T-helper 2 cell treated with Interferon-gamma antibody and Interleukin-4, amounts not matched to agents 5 μg/mL and 100 μg/mL, for 36 hours (primary cell): ENCODE measurements around the gene MYBPC2.
A peak's percentile ranks its signal among the peaks of the same experiment; 100 is the strongest.

Experiments used
- DNase-seq: peaks from one replicate; pipeline ENCODE4 v3.0.0; 2021; ENCODE audit warnings: low spot score
- H3K27ac Mint-ChIP-seq: one replicate; pipeline ENCODE4 v1.8.0; 2021; ENCODE audit warnings: mild to moderate bottlenecking, mixed read lengths
- H3K27me3 Mint-ChIP-seq: one replicate; pipeline ENCODE4 v1.8.0; 2021; ENCODE audit warnings: low read depth, mixed read lengths
- H3K36me3 Mint-ChIP-seq: one replicate; pipeline ENCODE4 v1.8.0; 2021; ENCODE audit warnings: low read depth, mixed read lengths
- H3K4me1 Mint-ChIP-seq: one replicate; pipeline ENCODE4 v1.8.0; 2021; ENCODE audit warnings: low read depth, mixed read lengths
- H3K4me3 Mint-ChIP-seq: one replicate; pipeline ENCODE4 v1.8.0; 2022; ENCODE audit warnings: mild to moderate bottlenecking, moderate library complexity, mixed read lengths
- H3K9me3 Mint-ChIP-seq: one replicate; pipeline ENCODE4 v1.8.0; 2021; ENCODE audit warnings: mixed read lengths

The MYBPC2 gene

DNA sequence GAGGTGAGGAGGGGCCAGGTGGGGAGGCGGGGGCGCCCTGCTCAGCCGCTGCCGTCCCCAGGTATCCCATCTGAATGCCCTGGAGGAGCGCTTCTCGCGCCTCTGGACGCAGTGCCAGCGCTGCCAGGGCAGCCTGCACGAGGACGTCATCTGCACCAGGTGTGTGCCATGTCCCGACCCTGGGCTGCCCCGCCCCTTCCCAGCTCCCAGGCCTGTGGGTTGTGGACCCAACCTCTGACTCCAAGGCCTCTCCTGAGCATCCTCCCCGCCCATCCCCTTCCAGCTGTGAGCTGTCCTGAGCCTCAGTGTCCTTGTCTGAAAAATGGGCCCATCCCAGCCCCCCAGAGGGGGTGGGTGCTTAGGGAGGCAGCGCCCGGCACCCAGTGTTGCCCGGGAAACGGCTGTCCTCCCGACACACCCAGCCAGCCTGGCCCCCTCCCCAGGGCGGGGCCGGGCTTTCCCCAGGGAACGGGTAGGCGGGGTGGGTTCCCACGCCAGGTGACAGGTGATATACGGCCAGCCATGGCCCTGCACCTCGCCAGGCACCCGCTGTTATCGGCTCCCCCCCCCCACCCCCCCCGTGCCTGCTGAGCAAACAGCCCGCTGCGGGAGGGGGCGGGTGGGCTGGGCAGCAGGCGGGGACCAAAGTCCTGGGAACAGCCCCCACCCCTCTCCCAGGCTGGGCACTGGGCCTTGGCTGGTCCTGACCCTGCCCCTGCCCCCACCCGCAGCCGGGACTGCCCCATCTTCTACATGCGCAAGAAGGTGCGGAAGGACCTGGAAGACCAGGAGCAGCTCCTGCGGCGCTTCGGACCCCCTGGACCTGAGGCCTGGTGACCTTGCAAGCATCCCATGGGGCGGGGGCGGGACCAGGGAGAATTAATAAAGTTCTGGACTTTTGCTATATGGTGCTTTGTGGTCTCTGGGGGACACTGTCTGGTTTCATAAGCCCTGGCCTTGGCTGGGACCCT, 15.3 kb upstream of the MYBPC2 start:
- Mint-ChIP-seq H3K4me3 (no peak overlapping the region), H3K27ac (no peak overlapping the region), H3K36me3 (peaks cover 17% of the 10 kb centered on the region), H3K27me3 (peaks cover 12% of the 10 kb centered on the region), H3K4me1 (peaks cover 4% of the 10 kb centered on the region), H3K9me3 (no peaks in the 10 kb centered on the region)
- DNase-seq: no peak

GRCh38 chr19:50418176-50419021, 14.3 kb upstream of the MYBPC2 start, which contains the start of gene SPIB:
Gene SPIB, plus strand, starts transcription at chr19:50418938. Its CDS starts 25 bp downstream, at chr19:50418963.
- peaks cover 13% of the 10 kb centered on the region for H3K36me3 Mint-ChIP-seq
- no peaks in the 10 kb centered on the region for H3K9me3 Mint-ChIP-seq
- peak within 1 kb of the TSS; percentile 22 for H3K27ac Mint-ChIP-seq
- peaks cover 4% of the 10 kb centered on the region for H3K4me1 Mint-ChIP-seq
- H3K27me3 Mint-ChIP-seq: peaks cover 12% of the 10 kb centered on the region
- no peak for DNase-seq
- no peak within 1 kb of the TSS for H3K4me3 Mint-ChIP-seq

GRCh38 chr19:50419022-50419579, 13.6 kb upstream of the MYBPC2 start:
- Mint-ChIP-seq H3K27ac (peak overlapping the region; percentile 22), H3K36me3 (peaks cover 9% of the 10 kb centered on the region), H3K4me3 (no peak overlapping the region), H3K4me1 (peaks cover 4% of the 10 kb centered on the region), H3K9me3 (no peaks in the 10 kb centered on the region), H3K27me3 (peaks cover 12% of the 10 kb centered on the region)
- DNase-seq: no peak

- Mint-ChIP-seq H3K9me3 (no peaks in the 10 kb centered on the region), H3K4me3 (no peak overlapping the region), H3K36me3 (peaks cover 5% of the 10 kb centered on the region), H3K27me3 (peaks cover 12% of the 10 kb centered on the region), H3K27ac (no peak overlapping the region), H3K4me1 (peaks cover 4% of the 10 kb centered on the region)
- DNase-seq: no peak
Observed at GRCh38 chr19:50419580-50420035, 13.1 kb upstream of the MYBPC2 start.

- H3K9me3 Mint-ChIP-seq: no peaks in the 10 kb centered on the region
- peaks cover 12% of the 10 kb centered on the region for H3K27me3 Mint-ChIP-seq
- H3K36me3 Mint-ChIP-seq: peaks cover 3% of the 10 kb centered on the region
- H3K27ac Mint-ChIP-seq: no peak overlapping the region
- H3K4me3 Mint-ChIP-seq: no peak overlapping the region
- DNase-seq: no peak
- peaks cover 4% of the 10 kb centered on the region for H3K4me1 Mint-ChIP-seq
Observed at GRCh38 chr19:50420127-50420526, 12.6 kb upstream of the MYBPC2 start.

DNA sequence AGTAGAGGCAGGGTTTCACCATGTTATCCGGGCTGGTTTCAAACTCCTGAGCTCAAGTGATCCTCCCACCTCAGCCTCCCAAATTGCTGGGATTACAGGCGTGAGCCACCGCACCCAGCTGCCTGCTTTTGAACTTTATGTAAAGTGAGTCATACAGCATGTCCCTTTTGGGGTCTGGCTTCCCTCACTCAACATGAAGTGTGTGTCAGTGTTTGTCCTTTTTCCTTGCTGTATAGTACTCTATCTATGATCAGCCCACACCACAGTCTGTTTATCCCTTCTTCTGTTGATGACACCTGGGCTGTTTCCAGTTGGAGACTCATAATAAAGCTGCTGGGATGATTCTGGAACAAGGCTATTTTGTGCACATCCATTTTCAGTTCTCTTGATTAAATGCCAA, 11.9 kb upstream of the MYBPC2 start:
- no peak for DNase-seq
- peaks cover 3% of the 10 kb centered on the region for H3K36me3 Mint-ChIP-seq
- peaks cover 4% of the 10 kb centered on the region for H3K4me1 Mint-ChIP-seq
- peaks cover 12% of the 10 kb centered on the region for H3K27me3 Mint-ChIP-seq
- no peak overlapping the region for H3K27ac Mint-ChIP-seq
- no peaks in the 10 kb centered on the region for H3K9me3 Mint-ChIP-seq
- no peak overlapping the region for H3K4me3 Mint-ChIP-seq

DNA sequence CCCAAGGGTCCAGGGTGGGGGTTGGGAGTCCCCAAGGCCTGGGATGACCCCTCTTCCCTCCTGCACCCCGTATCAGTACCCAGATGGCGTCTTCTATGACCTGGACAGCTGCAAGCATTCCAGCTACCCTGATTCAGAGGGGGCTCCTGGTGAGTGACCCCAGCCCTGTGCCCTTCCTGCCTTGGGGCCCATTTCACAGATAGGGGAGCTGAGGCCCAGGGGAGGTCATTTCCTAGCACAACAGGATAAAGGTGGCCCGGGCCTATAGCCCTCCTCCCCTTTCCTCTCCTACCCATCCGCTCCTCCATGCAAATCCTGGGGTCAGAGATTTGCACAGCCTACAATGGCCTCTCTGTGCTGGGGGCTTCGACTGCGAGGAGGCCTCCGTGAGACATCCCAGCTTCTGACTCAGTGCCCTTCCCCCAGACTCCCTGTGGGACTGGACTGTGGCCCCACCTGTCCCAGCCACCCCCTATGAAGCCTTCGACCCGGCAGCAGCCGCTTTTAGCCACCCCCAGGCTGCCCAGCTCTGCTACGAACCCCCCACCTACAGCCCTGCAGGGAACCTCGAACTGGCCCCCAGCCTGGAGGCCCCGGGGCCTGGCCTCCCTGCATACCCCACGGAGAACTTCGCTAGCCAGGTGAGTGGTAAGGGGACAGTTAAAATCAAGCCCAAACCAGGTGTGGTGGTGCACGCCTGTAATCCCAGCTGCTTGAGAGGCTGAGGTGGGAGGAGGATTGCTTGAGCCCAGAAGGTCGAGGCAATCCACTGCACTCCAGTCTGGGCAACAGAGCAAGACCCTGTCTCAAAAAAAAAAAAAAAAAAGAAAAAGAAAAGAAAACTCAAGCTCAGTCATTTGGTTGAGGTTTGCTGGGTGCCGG, 10.1 kb upstream of the MYBPC2 start:
- Mint-ChIP-seq H3K27me3 (peaks cover 12% of the 10 kb centered on the region), H3K36me3 (peaks cover 3% of the 10 kb centered on the region), H3K27ac (no peak overlapping the region), H3K4me1 (peaks cover 4% of the 10 kb centered on the region), H3K4me3 (no peak overlapping the region), H3K9me3 (no peaks in the 10 kb centered on the region)
- DNase-seq: no peak

DNA sequence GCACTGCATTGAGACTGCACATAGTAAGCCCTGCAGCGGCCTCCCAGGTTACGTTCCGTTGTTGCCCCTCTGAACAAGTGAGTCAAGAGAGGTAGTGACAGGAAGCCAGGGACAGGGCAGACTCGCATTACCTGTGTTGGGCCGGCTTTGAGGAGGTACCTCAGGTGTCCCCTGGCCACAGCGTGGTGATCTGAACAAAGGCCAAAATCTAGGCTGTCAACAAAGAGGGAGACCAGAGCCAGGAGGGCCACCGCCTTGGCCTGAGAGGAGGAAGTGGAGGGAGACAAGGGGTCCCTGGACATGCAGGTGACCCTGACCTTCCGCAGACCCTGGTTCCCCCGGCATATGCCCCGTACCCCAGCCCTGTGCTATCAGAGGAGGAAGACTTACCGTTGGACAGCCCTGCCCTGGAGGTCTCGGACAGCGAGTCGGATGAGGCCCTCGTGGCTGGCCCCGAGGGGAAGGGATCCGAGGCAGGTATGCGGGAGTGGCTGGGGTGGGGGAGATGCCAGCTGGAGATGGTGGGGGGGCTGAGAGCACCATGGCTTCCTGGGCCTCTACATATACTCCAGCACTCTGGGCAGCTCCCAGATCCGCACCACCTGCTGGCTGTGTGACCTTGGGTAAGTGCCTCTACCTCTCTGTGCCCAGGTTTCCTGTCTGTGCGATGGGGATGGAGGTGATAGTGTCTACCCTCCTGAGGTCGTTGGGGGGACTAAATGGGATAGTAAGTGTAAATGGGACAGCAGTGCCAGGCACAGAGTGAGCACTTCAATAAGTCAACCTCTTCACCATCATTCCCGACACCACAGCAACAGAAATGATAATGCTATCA, 9.2 kb upstream of the MYBPC2 start:
- Mint-ChIP-seq H3K9me3 (no peaks in the 10 kb centered on the region), H3K27ac (no peak overlapping the region)

DNA sequence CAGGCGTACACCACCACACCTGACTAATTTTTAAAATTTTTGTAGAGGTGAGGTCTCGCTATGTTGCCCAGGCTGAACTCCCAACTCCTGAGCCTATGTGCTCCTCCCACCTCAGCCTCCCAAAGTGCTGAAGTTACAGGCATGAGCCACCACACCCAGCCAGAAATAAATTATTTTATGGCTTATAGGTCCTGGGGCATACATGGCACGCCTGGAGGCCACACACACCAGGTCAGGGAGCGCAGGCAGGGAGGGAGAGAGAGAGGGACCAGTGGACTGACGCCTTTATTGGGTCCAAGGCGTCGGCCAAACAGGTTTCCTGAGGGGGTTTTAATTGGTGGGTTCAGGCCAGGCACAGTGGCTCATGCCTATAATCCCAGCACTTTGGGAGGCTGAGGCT, 7.1 kb upstream of the MYBPC2 start:
- H3K27ac Mint-ChIP-seq: no peak overlapping the region
- H3K4me1 Mint-ChIP-seq: no peaks in the 10 kb centered on the region
- no peak overlapping the region for H3K4me3 Mint-ChIP-seq
- H3K36me3 Mint-ChIP-seq: no peaks in the 10 kb centered on the region
- DNase-seq: no peak
- peaks cover 5% of the 10 kb centered on the region for H3K27me3 Mint-ChIP-seq
- H3K9me3 Mint-ChIP-seq: no peaks in the 10 kb centered on the region

More for the DNA sequence above, 9.2 kb upstream of the MYBPC2 start:
- peaks cover 3% of the 10 kb centered on the region for H3K36me3 Mint-ChIP-seq
- peaks cover 12% of the 10 kb centered on the region for H3K27me3 Mint-ChIP-seq
- no peak for DNase-seq
- H3K4me1 Mint-ChIP-seq: peaks cover 4% of the 10 kb centered on the region
- no peak overlapping the region for H3K4me3 Mint-ChIP-seq

GRCh38 chr19:50427318-50427925, 5.3 kb upstream of the MYBPC2 start:
- Mint-ChIP-seq H3K27me3 (peaks cover 9% of the 10 kb centered on the region), H3K36me3 (no peaks in the 10 kb centered on the region), H3K9me3 (no peaks in the 10 kb centered on the region), H3K4me1 (peaks cover 10% of the 10 kb centered on the region), H3K4me3 (no peak overlapping the region), H3K27ac (no peak overlapping the region)
- DNase-seq: no peak

- Mint-ChIP-seq H3K36me3 (no peaks in the 10 kb centered on the region), H3K27ac (no peak overlapping the region), H3K9me3 (no peaks in the 10 kb centered on the region), H3K4me1 (peaks cover 10% of the 10 kb centered on the region), H3K4me3 (peak overlapping the region; percentile 18), H3K27me3 (peaks cover 13% of the 10 kb centered on the region)
- DNase-seq: peak; percentile 22
Observed at GRCh38 chr19:50427997-50428425, 4.7 kb upstream of the MYBPC2 start.
